Activated T-cell treated with anti-CD3 and anti-CD28 coated beads, Interleukin-2, amount 50 U/mL, for 24 hours (primary cell): ENCODE measurements around the gene FNDC1.

Source experiments
- DNase-seq: peaks from one replicate; pipeline ENCODE4 v3.0.0-alpha.2; 2020
- H3K27ac Mint-ChIP-seq: 2 replicates; pipeline ENCODE4 v1.8.0; 2020; ENCODE audit warnings: mild to moderate bottlenecking, mixed read lengths
- H3K27me3 Mint-ChIP-seq: 2 replicates; pipeline ENCODE4 v1.8.0; 2020; ENCODE audit warnings: mixed read lengths
- H3K36me3 Mint-ChIP-seq: 2 replicates; pipeline ENCODE4 v1.8.0; 2020; ENCODE audit warnings: low read depth, mixed read lengths
- H3K4me1 Mint-ChIP-seq: 2 replicates; pipeline ENCODE4 v1.8.0; 2020; ENCODE audit warnings: low read depth, mixed read lengths
- H3K4me3 Mint-ChIP-seq: 2 replicates; pipeline ENCODE4 v1.8.0; 2020; ENCODE audit warnings: mild to moderate bottlenecking, moderate library complexity, mixed read lengths
- H3K9me3 Mint-ChIP-seq: 2 replicates; pipeline ENCODE4 v1.8.0; 2020; ENCODE audit warnings: mixed read lengths

Gene FNDC1

GRCh38 chr6:159212028-159212427, 42.8 kb downstream of the FNDC1 start:
- Mint-ChIP-seq H3K27ac (no peak overlapping the region), H3K36me3 (no peaks in the 10 kb centered on the region), H3K27me3 (peaks cover 2% of the 10 kb centered on the region), H3K9me3 (no peaks in the 10 kb centered on the region), H3K4me3 (no peak overlapping the region), H3K4me1 (no peaks in the 10 kb centered on the region)
- no peak for DNase-seq

GRCh38 chr6:159212525-159213280, 43.5 kb downstream of the FNDC1 start:
- no peak overlapping the region for H3K4me3 Mint-ChIP-seq
- no peaks in the 10 kb centered on the region for H3K4me1 Mint-ChIP-seq
- DNase-seq = no peak
- no peaks in the 10 kb centered on the region for H3K36me3 Mint-ChIP-seq
- peaks cover 6% of the 10 kb centered on the region for H3K27me3 Mint-ChIP-seq
- no peaks in the 10 kb centered on the region for H3K9me3 Mint-ChIP-seq
- H3K27ac Mint-ChIP-seq = no peak overlapping the region

GRCh38 chr6:159213405-159213804, 44.2 kb downstream of the FNDC1 start:
- no peak for DNase-seq
- no peaks in the 10 kb centered on the region for H3K36me3 Mint-ChIP-seq
- no peaks in the 10 kb centered on the region for H3K9me3 Mint-ChIP-seq
- peaks cover 11% of the 10 kb centered on the region for H3K27me3 Mint-ChIP-seq
- H3K4me3 Mint-ChIP-seq = no peak overlapping the region
- no peaks in the 10 kb centered on the region for H3K4me1 Mint-ChIP-seq
- H3K27ac Mint-ChIP-seq = no peak overlapping the region

- Mint-ChIP-seq H3K4me1 (no peaks in the 10 kb centered on the region), H3K27ac (no peak overlapping the region), H3K36me3 (no peaks in the 10 kb centered on the region), H3K4me3 (no peak overlapping the region), H3K9me3 (no peaks in the 10 kb centered on the region), H3K27me3 (peaks cover 15% of the 10 kb centered on the region)
- DNase-seq = no peak
Observed at GRCh38 chr6:159214281-159214680, 45.1 kb downstream of the FNDC1 start.

- Mint-ChIP-seq H3K4me3 (no peak overlapping the region), H3K36me3 (no peaks in the 10 kb centered on the region), H3K9me3 (no peaks in the 10 kb centered on the region), H3K4me1 (peaks cover 1% of the 10 kb centered on the region), H3K27ac (no peak overlapping the region), H3K27me3 (peaks cover 23% of the 10 kb centered on the region)
- no peak for DNase-seq
Observed at GRCh38 chr6:159217595-159218275, 48.5 kb downstream of the FNDC1 start.

- H3K27ac Mint-ChIP-seq = no peak overlapping the region
- no peak overlapping the region for H3K4me3 Mint-ChIP-seq
- no peak for DNase-seq
- H3K27me3 Mint-ChIP-seq = peaks cover 26% of the 10 kb centered on the region
- H3K36me3 Mint-ChIP-seq = no peaks in the 10 kb centered on the region
- peaks cover 1% of the 10 kb centered on the region for H3K4me1 Mint-ChIP-seq
- no peaks in the 10 kb centered on the region for H3K9me3 Mint-ChIP-seq
Observed at GRCh38 chr6:159220093-159220492, 50.9 kb downstream of the FNDC1 start.

GRCh38 chr6:159221486-159222170, 52.4 kb downstream of the FNDC1 start:
- no peak overlapping the region for H3K4me3 Mint-ChIP-seq
- no peaks in the 10 kb centered on the region for H3K36me3 Mint-ChIP-seq
- H3K4me1 Mint-ChIP-seq = peaks cover 1% of the 10 kb centered on the region
- no peak overlapping the region for H3K27ac Mint-ChIP-seq
- DNase-seq = no peak
- H3K27me3 Mint-ChIP-seq = peaks cover 31% of the 10 kb centered on the region
- no peaks in the 10 kb centered on the region for H3K9me3 Mint-ChIP-seq

- Mint-ChIP-seq H3K4me1 (peaks cover 1% of the 10 kb centered on the region), H3K4me3 (no peak overlapping the region), H3K36me3 (no peaks in the 10 kb centered on the region), H3K27ac (no peak overlapping the region), H3K27me3 (peaks cover 24% of the 10 kb centered on the region), H3K9me3 (no peaks in the 10 kb centered on the region)
- no peak for DNase-seq
Observed at GRCh38 chr6:159224452-159224851, 55.3 kb downstream of the FNDC1 start.

- Mint-ChIP-seq H3K4me1 (peaks cover 2% of the 10 kb centered on the region), H3K4me3 (no peak overlapping the region), H3K27ac (no peak overlapping the region), H3K9me3 (no peaks in the 10 kb centered on the region), H3K27me3 (peaks cover 50% of the 10 kb centered on the region), H3K36me3 (no peaks in the 10 kb centered on the region)
- DNase-seq = no peak
Observed at GRCh38 chr6:159229651-159230051, 60.5 kb downstream of the FNDC1 start.

GRCh38 chr6:159232106-159232645, 63.0 kb downstream of the FNDC1 start:
- no peaks in the 10 kb centered on the region for H3K9me3 Mint-ChIP-seq
- DNase-seq = no peak
- H3K36me3 Mint-ChIP-seq = no peaks in the 10 kb centered on the region
- H3K4me1 Mint-ChIP-seq = peaks cover 2% of the 10 kb centered on the region
- H3K27ac Mint-ChIP-seq = no peak overlapping the region
- no peak overlapping the region for H3K4me3 Mint-ChIP-seq
- peaks cover 57% of the 10 kb centered on the region for H3K27me3 Mint-ChIP-seq

GRCh38 chr6:159232751-159233150, 63.6 kb downstream of the FNDC1 start:
- H3K9me3 Mint-ChIP-seq = no peaks in the 10 kb centered on the region
- H3K4me1 Mint-ChIP-seq = peaks cover 2% of the 10 kb centered on the region
- DNase-seq = no peak
- no peaks in the 10 kb centered on the region for H3K36me3 Mint-ChIP-seq
- H3K27ac Mint-ChIP-seq = no peak overlapping the region
- peaks cover 58% of the 10 kb centered on the region for H3K27me3 Mint-ChIP-seq
- no peak overlapping the region for H3K4me3 Mint-ChIP-seq

GRCh38 chr6:159233365-159234101, 64.3 kb downstream of the FNDC1 start:
- Mint-ChIP-seq H3K9me3 (no peaks in the 10 kb centered on the region), H3K36me3 (no peaks in the 10 kb centered on the region), H3K27me3 (peaks cover 58% of the 10 kb centered on the region), H3K4me3 (no peak overlapping the region), H3K27ac (no peak overlapping the region), H3K4me1 (peaks cover 2% of the 10 kb centered on the region)
- DNase-seq = no peak

GRCh38 chr6:159234102-159234553, 64.9 kb downstream of the FNDC1 start:
- H3K4me1 Mint-ChIP-seq = peaks cover 2% of the 10 kb centered on the region
- H3K36me3 Mint-ChIP-seq = no peaks in the 10 kb centered on the region
- no peak overlapping the region for H3K27ac Mint-ChIP-seq
- H3K4me3 Mint-ChIP-seq = no peak overlapping the region
- no peak for DNase-seq
- peaks cover 63% of the 10 kb centered on the region for H3K27me3 Mint-ChIP-seq
- no peaks in the 10 kb centered on the region for H3K9me3 Mint-ChIP-seq

- Mint-ChIP-seq H3K27ac (no peak overlapping the region), H3K36me3 (no peaks in the 10 kb centered on the region), H3K9me3 (no peaks in the 10 kb centered on the region), H3K4me1 (peaks cover 2% of the 10 kb centered on the region), H3K27me3 (peaks cover 53% of the 10 kb centered on the region), H3K4me3 (no peak overlapping the region)
- DNase-seq = no peak
Observed at GRCh38 chr6:159238920-159239558, 69.8 kb downstream of the FNDC1 start.
